A549 treated with dexamethasone at 1 μM for 4 hours (cell line): ENCODE data around the gene FRMPD2. TPM values are rescaled to one million over a fixed set of nuclear protein-coding genes. Genes with fewer than 3 reads are reported as not detected.

Experiments
- total RNA-seq: library from RNA; stranded (reverse); fragments of 200-300 nt; extraction: Qiagen RNA extraction; gene quantifications from 5 replicates; pipeline ENCODE4 v1.2.3, GENCODE V29; 2022

The FRMPD2 gene
- total RNA-seq = 0.03 to 0.06 TPM (median 0.06 TPM) in 3 of 5 replicates, not detected in the others

GRCh38 chr10:48274636-48275035, at the start of gene FRMPD2:
FRMPD2 (minus strand) TSS chr10:48274696; CDS start chr10:48274567, 129 bp downstream.

GRCh38 chr10:48306265-48306869, 31.9 kb upstream of the FRMPD2 start, which contains the start of gene MAPK8:
MAPK8 (plus strand) TSS chr10:48306677; CDS start chr10:48401661, 94,984 bp downstream.

Other genes starting within 250 kb of the FRMPD2 start
- 27.3 to 39.0 TPM (median 34.2 TPM) in 5 replicates for gene MAPK8, start 32.0 kb upstream of the FRMPD2 start, total RNA-seq